Stimulated activated CD8-positive, alpha-beta memory T cell treated with anti-CD3 and anti-CD28 coated beads, Interleukin-4, amount 100 ng/mL, for 24 hours (primary cell): ENCODE data around the gene ME3.

Experiments used
- DNase-seq: peaks from one replicate; pipeline ENCODE4 v3.0.0-alpha.2; 2020; ENCODE audit warnings: low read depth

The ME3 gene

GRCh38 chr11:86672007-86672621, at the start of gene ME3:
Gene ME3, minus strand, starts transcription at chr11:86672616.
- no peak for DNase-seq

- DNase-seq: no peak
These were observed 49.6 kb upstream of the ME3 start for GRCh38 chr11:86722006-86722405.

- DNase-seq: no peak
These were observed 48.1 kb upstream of the ME3 start for GRCh38 chr11:86720546-86720945.

GRCh38 chr11:86719781-86720463, 47.5 kb upstream of the ME3 start:
- DNase-seq: no peak

- no peak for DNase-seq
These were observed 46.6 kb upstream of the ME3 start for GRCh38 chr11:86718999-86719398.

- no peak for DNase-seq
These were observed 46.1 kb upstream of the ME3 start for GRCh38 chr11:86718521-86718920.

GRCh38 chr11:86717817-86718501, 45.5 kb upstream of the ME3 start:
- DNase-seq: no peak

GRCh38 chr11:86715611-86716010, 43.2 kb upstream of the ME3 start:
- DNase-seq: no peak

- no peak for DNase-seq
These were observed 41.1 kb upstream of the ME3 start for GRCh38 chr11:86713552-86713951.

- DNase-seq: no peak
These were observed 38.5 kb upstream of the ME3 start for GRCh38 chr11:86710936-86711335.

- DNase-seq: no peak
These were observed 36.3 kb upstream of the ME3 start for GRCh38 chr11:86708669-86709068.

GRCh38 chr11:86706338-86707131, 34.1 kb upstream of the ME3 start:
- DNase-seq: no peak

- no peak for DNase-seq
These were observed 32.3 kb upstream of the ME3 start for GRCh38 chr11:86704710-86705109.

- no peak for DNase-seq
These were observed 31.6 kb upstream of the ME3 start for GRCh38 chr11:86703987-86704386.

GRCh38 chr11:86702220-86702983, 30.0 kb upstream of the ME3 start:
- DNase-seq: no peak

GRCh38 chr11:86699040-86699791, 26.8 kb upstream of the ME3 start:
- DNase-seq: no peak

GRCh38 chr11:86698639-86699038, 26.2 kb upstream of the ME3 start:
- no peak for DNase-seq

- no peak for DNase-seq
These were observed 24.0 kb upstream of the ME3 start for GRCh38 chr11:86696451-86696850.

- no peak for DNase-seq
These were observed 23.6 kb upstream of the ME3 start for GRCh38 chr11:86696004-86696403.

GRCh38 chr11:86695373-86695772, 23.0 kb upstream of the ME3 start:
- no peak for DNase-seq

GRCh38 chr11:86693518-86693917, 21.1 kb upstream of the ME3 start:
- DNase-seq: no peak
